Astrocyte (in vitro differentiated cells and primary cell): ENCODE data around the gene B3GNT7.

Experiments
- CTCF ChIP-seq: IDR thresholded peaks from 2 replicates; pipeline ENCODE4 v1.5.1; 2011; ENCODE audit warnings: low read depth, mild to moderate bottlenecking, inconsistent platforms, low read length, moderate library complexity; ENCODE audit not compliant: insufficient read depth
- EZH2 ChIP-seq: IDR thresholded peaks from 2 replicates; pipeline ENCODE4 v1.6.1; 2012; ENCODE audit warnings: mild to moderate bottlenecking, low read length, inconsistent platforms; ENCODE audit not compliant: insufficient read depth

GRCh38 chr2:231357931-231358330 is 37.6 kb upstream of the B3GNT7 start:
- no peak for TF ChIP-seq EZH2
- TF ChIP-seq CTCF, result no peak
